Measurements from ENCODE around the gene REX1BD. TPM values are rescaled to one million over a fixed set of nuclear protein-coding genes. Genes with fewer than 3 reads are reported as not detected.

The REX1BD gene
- polyA plus RNA-seq, 1 donor from 2014 or later = 214 TPM

DNA sequence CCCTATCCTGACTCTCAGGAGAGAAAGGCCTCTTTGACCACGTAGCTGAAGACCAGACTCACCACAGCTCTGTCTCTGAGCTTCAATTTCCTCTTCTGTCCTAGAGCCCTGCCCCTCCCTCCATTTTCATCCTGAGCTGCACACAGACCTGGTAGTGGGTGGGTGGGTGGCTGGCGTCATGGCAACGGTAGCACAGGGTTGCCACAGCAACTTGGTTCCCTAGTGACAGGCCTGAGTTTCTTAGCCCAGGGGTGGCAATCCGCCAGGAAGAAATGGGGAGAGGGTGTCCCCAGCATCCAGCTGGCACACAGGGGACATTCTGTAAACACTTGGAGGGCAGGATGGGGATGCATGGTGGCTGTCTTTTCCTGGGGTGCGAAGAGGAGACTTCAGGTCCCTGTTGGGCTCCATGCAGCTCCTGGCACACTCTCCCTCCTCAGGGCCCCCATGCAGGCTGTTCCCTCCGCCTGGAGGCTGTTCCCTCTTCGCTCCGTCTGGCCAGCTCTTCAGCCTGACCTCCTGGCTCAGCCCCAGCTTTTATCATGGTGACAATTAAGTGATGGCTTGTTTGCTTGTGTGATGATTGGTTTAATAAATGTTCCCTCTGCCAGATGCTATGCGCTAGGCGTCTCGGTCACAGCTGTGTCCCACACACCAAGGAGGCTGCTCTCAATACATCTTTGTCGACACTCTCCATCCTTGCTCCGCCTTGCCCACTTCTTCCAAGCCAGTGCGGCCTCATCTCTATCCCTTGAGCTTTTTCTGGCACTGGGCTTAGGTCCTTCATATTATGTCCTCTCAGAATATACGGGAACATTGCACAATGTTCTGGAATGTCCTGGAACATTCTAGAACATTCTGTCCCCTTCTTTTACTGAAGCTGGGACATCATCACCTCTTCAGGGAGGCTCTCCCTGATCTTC lies 40.8 kb downstream of the REX1BD start:
- peak overlapping the region; percentile 30 for H3K4me2 ChIP-seq (ENCODE audit: low read length)
- peak overlapping the region; percentile 72 for H3K27ac ChIP-seq (ENCODE audit: low read length)
- H3K9ac ChIP-seq (ENCODE audit: low read length) = peak overlapping the region; percentile 55
- no peaks in the 10 kb centered on the region for H3K9me3 ChIP-seq (ENCODE audit: low read length)
- no peaks in the 10 kb centered on the region for H4K20me1 ChIP-seq (ENCODE audit: insufficient read depth)
- no peaks in the 10 kb centered on the region for H3F3A ChIP-seq (ENCODE audit: insufficient read depth, low read length, poor library complexity, severe bottlenecking)
- H3K9me2 ChIP-seq (ENCODE audit: insufficient read depth, low read length) = no peaks in the 10 kb centered on the region
- peak overlapping the region; percentile 2 for H2AFZ ChIP-seq (ENCODE audit: low read depth, low read length)
- H3K4me3 ChIP-seq (ENCODE audit: low read length) = peak overlapping the region; percentile 54
- H3K27me3 ChIP-seq (ENCODE audit: insufficient read depth, low read depth, low read length) = no peaks in the 10 kb centered on the region
- H3K79me2 ChIP-seq (replicated peaks; ENCODE audit: insufficient read depth, low read length) = no peaks in the 10 kb centered on the region
- H3K36me3 ChIP-seq (ENCODE audit: insufficient read depth, low read length) = no peaks in the 10 kb centered on the region
- TF ChIP-seq, protein P1, sequence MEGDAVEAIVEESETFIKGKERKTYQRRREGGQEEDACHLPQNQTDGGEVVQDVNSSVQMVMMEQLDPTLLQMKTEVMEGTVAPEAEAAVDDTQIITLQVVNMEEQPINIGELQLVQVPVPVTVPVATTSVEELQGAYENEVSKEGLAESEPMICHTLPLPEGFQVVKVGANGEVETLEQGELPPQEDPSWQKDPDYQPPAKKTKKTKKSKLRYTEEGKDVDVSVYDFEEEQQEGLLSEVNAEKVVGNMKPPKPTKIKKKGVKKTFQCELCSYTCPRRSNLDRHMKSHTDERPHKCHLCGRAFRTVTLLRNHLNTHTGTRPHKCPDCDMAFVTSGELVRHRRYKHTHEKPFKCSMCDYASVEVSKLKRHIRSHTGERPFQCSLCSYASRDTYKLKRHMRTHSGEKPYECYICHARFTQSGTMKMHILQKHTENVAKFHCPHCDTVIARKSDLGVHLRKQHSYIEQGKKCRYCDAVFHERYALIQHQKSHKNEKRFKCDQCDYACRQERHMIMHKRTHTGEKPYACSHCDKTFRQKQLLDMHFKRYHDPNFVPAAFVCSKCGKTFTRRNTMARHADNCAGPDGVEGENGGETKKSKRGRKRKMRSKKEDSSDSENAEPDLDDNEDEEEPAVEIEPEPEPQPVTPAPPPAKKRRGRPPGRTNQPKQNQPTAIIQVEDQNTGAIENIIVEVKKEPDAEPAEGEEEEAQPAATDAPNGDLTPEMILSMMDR (IDR thresholded peaks at IDR 0.05; ENCODE audit: poor library complexity, severe bottlenecking) = no peak
- peak; percentile 82 for TF ChIP-seq MXI1 (conservative IDR thresholded peaks at IDR 0.05; ENCODE audit: poor library complexity, severe bottlenecking)
- TF ChIP-seq SMC3 (conservative IDR thresholded peaks at IDR 0.05; ENCODE audit: poor library complexity) = no peak
- no peak for TF ChIP-seq RAD21 (conservative IDR thresholded peaks at IDR 0.05)
- peak; percentile 31 for TF ChIP-seq POLR2AphosphoS5 (IDR thresholded peaks at IDR 0.05)
- TF ChIP-seq EZH2 (IDR thresholded peaks at IDR 0.05; ENCODE audit: borderline replicate concordance, insufficient read depth, low read length, poor library complexity, severe bottlenecking) = no peak
- TF ChIP-seq TAF1 (IDR thresholded peaks at IDR 0.05; ENCODE audit: low read depth) = no peak
- TF ChIP-seq, protein P2, sequence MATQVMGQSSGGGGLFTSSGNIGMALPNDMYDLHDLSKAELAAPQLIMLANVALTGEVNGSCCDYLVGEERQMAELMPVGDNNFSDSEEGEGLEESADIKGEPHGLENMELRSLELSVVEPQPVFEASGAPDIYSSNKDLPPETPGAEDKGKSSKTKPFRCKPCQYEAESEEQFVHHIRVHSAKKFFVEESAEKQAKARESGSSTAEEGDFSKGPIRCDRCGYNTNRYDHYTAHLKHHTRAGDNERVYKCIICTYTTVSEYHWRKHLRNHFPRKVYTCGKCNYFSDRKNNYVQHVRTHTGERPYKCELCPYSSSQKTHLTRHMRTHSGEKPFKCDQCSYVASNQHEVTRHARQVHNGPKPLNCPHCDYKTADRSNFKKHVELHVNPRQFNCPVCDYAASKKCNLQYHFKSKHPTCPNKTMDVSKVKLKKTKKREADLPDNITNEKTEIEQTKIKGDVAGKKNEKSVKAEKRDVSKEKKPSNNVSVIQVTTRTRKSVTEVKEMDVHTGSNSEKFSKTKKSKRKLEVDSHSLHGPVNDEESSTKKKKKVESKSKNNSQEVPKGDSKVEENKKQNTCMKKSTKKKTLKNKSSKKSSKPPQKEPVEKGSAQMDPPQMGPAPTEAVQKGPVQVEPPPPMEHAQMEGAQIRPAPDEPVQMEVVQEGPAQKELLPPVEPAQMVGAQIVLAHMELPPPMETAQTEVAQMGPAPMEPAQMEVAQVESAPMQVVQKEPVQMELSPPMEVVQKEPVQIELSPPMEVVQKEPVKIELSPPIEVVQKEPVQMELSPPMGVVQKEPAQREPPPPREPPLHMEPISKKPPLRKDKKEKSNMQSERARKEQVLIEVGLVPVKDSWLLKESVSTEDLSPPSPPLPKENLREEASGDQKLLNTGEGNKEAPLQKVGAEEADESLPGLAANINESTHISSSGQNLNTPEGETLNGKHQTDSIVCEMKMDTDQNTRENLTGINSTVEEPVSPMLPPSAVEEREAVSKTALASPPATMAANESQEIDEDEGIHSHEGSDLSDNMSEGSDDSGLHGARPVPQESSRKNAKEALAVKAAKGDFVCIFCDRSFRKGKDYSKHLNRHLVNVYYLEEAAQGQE (IDR thresholded peaks at IDR 0.05; ENCODE audit: borderline replicate concordance) = peak; percentile 42
- TF ChIP-seq EP300 (conservative IDR thresholded peaks at IDR 0.05; ENCODE audit: poor library complexity, severe bottlenecking) = peak; percentile 40

DNA sequence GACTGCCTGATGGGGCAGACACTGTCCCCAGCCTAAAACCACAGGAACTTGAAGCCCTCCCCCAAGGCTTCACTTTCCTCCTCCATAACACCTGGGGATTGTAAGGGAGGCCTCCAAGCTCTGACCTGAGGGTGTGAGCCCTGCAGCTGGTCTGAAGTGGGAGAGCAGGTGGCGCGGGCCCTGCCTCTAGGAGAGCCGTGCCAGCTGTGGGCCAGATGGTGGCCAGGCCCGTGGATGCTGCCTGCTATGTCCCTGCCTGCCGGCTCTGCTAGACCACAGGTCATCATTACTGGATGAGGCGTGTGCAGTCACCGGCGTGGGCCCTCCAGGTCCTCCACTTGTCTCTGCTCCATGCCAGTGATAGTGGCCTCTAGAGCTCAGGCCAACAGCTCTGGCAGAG lies 44.7 kb downstream of the REX1BD start:
- no peaks in the 10 kb centered on the region for H3K27me3 ChIP-seq (ENCODE audit: insufficient read depth, low read depth, low read length)

More for the DNA sequence above, 44.7 kb downstream of the REX1BD start:
- Histone ChIP-seq H3K4me2 (ENCODE audit: low read length) (no peak overlapping the region), H4K20me1 (ENCODE audit: insufficient read depth) (no peaks in the 10 kb centered on the region), H3K79me2 (replicated peaks; ENCODE audit: insufficient read depth, low read length) (no peaks in the 10 kb centered on the region), H3K9ac (ENCODE audit: low read length) (no peak overlapping the region), H3K4me3 (ENCODE audit: low read length) (no peak overlapping the region), H3K9me3 (ENCODE audit: low read length) (no peaks in the 10 kb centered on the region), H3K9me2 (ENCODE audit: insufficient read depth, low read length) (no peaks in the 10 kb centered on the region), H3K27ac (ENCODE audit: low read length) (no peak overlapping the region), H3K36me3 (ENCODE audit: insufficient read depth, low read length) (no peaks in the 10 kb centered on the region), H3F3A (ENCODE audit: insufficient read depth, low read length, poor library complexity, severe bottlenecking) (no peaks in the 10 kb centered on the region), H2AFZ (ENCODE audit: low read depth, low read length) (no peak overlapping the region)
- no peak for TF ChIP-seq EZH2 (IDR thresholded peaks at IDR 0.05; ENCODE audit: borderline replicate concordance, insufficient read depth, low read length, poor library complexity, severe bottlenecking)
- TF ChIP-seq EP300 (conservative IDR thresholded peaks at IDR 0.05; ENCODE audit: poor library complexity, severe bottlenecking) = no peak
- TF ChIP-seq, protein P2 (IDR thresholded peaks at IDR 0.05; ENCODE audit: borderline replicate concordance) = no peak
